ENCODE results near the gene BACH2.

The BACH2 gene

GRCh38 chr6:89954721-89955148 lies 341.9 kb downstream of the BACH2 start:
- DNase-seq, result no peak

- no peak for DNase-seq
Observed at GRCh38 chr6:89952686-89953085, 344.0 kb downstream of the BACH2 start.

- DNase-seq, result no peak
Observed at GRCh38 chr6:89952105-89952671, 344.5 kb downstream of the BACH2 start.

- no peak for DNase-seq
Observed at GRCh38 chr6:89951574-89952104, 345.0 kb downstream of the BACH2 start.

- no peak for DNase-seq
Observed at GRCh38 chr6:89950879-89951391, 345.7 kb downstream of the BACH2 start.

GRCh38 chr6:89950446-89950845 lies 346.2 kb downstream of the BACH2 start:
- no peak for DNase-seq

GRCh38 chr6:89948876-89949275 lies 347.8 kb downstream of the BACH2 start:
- no peak for DNase-seq

- DNase-seq, result no peak
Observed at GRCh38 chr6:89944826-89945407, 351.7 kb downstream of the BACH2 start.

- DNase-seq, result no peak
Observed at GRCh38 chr6:89944181-89944755, 352.4 kb downstream of the BACH2 start.

GRCh38 chr6:89942601-89943000 lies 354.0 kb downstream of the BACH2 start:
- DNase-seq, result no peak

GRCh38 chr6:89941763-89942497 lies 354.7 kb downstream of the BACH2 start:
- no peak for DNase-seq

GRCh38 chr6:89941031-89941762 lies 355.4 kb downstream of the BACH2 start:
- peak; percentile 72 for DNase-seq

- DNase-seq, result peak; percentile 78
Observed at GRCh38 chr6:89940225-89941027, 356.2 kb downstream of the BACH2 start.

GRCh38 chr6:89939144-89939543 lies 357.5 kb downstream of the BACH2 start:
- DNase-seq, result no peak

GRCh38 chr6:89938014-89938413 lies 358.6 kb downstream of the BACH2 start:
- no peak for DNase-seq

GRCh38 chr6:89936177-89936576 lies 360.5 kb downstream of the BACH2 start:
- DNase-seq, result no peak

- no peak for DNase-seq
Observed at GRCh38 chr6:89934685-89935366, 361.8 kb downstream of the BACH2 start.

- DNase-seq, result no peak
Observed at GRCh38 chr6:89932245-89932802, 364.3 kb downstream of the BACH2 start.

GRCh38 chr6:89930789-89931188 lies 365.9 kb downstream of the BACH2 start:
- no peak for DNase-seq

- DNase-seq, result no peak
Observed at GRCh38 chr6:89928604-89929003, 368.0 kb downstream of the BACH2 start.
